Activated T-helper 1 cell treated with anti-CD3 and anti-CD28 coated beads, Interleukin-2, amount 50 U/mL, for 16 hours (primary cell): ENCODE measurements around the gene ELMO1.
A peak's percentile ranks its signal among the peaks of the same experiment; 100 is the strongest.

Source experiments
- DNase-seq, 2 donors: peaks; one replicate each; pipeline ENCODE4 v3.0.0-alpha.2; 2020; ENCODE audit warnings: low read depth in 1 of 2, low spot score in 1 of 2

ELMO1 gene

GRCh38 chr7:37231613-37232012, 217.1 kb downstream of the ELMO1 start:
- DNase-seq, result no peak

DNA sequence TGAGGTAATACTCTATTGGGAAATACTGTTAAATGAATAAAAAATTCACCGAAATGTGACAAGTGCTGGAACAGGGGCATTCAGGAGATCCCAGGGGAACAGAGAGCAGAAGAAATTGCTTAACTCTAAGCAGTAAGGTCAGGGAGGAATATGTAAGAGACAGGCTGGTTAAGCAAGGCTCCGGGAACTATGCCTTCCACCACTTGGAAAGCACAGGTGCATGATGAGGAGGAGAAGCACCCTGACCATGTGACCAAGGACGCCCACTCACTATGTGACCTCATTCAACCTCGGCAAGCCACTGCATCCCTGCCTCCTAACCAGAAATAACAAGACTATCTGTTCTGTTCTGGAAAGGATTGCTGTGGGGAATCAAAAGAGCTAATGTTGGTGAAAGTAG, 218.4 kb downstream of the ELMO1 start:
- DNase-seq, result no peak

GRCh38 chr7:37229381-37229780, 219.3 kb downstream of the ELMO1 start:
- DNase-seq, result no peak

- DNase-seq, result no peak
These were observed 223.2 kb downstream of the ELMO1 start for GRCh38 chr7:37225285-37225969.

- DNase-seq, result no peak
These were observed 223.9 kb downstream of the ELMO1 start for GRCh38 chr7:37224746-37225145.

DNA sequence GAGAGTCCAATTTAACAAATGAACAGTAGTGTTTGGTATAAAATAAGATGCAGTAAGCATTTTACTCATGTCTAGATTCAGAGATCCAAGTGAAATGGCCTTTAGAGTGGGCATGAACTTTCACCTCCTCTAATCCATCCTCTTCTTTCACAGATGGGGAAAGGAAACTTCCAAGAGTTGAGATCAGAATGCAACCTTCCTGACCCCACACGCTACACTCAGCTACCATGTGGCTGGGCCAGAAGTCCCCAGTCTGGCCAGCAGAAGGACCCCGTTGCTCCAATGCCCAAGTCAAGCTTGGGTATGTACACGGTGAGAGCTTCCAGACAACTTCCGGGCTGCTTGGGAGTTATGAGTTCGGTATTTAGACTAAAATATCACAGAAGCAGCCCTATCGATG, 228.0 kb downstream of the ELMO1 start:
- DNase-seq, result no peak

DNA sequence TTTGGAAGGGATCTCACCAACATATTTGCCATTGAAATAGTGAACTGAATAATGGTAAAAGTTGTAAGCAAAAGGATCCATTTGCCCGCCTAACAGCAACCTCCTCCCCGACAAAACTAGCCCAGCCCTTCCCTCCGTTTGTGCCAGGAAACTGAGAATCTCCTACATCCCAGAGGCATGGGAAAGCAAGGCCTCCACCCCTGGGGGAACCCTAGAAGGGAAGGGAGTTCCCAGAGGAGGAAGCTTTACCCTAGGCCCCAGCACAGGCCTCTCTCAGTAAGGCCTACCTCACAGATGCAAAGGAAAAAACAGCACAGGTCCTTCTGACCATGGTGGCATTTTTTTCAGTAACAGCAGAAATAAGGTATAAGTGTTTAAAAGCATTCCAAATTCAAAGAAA, 229.7 kb downstream of the ELMO1 start:
- no peak for DNase-seq

- no peak for DNase-seq
These were observed 231.7 kb downstream of the ELMO1 start for GRCh38 chr7:37216923-37217322.

GRCh38 chr7:37216156-37216852, 232.4 kb downstream of the ELMO1 start:
- DNase-seq, result no peak

- no peak for DNase-seq
These were observed 233.3 kb downstream of the ELMO1 start for GRCh38 chr7:37215290-37215923.

DNA sequence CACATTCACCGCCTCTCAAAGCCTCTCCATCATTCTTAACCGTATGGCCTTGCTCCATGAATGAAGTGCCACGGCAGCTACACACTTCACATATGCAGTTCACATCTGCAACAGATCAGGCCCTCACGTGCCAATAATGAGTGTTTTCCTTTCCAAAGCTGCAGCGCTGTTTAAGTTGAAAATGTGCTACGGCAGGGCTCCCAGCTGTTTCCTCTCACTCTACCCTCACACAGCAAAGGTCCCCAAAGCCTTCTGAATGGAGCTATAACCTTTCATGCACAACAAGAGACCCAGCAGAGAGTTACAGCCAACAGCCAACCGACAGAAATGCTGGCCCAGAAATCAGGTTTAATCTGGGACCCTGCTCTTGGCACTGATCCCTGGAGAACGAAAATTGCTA, 236.1 kb downstream of the ELMO1 start:
- no peak for DNase-seq

DNA sequence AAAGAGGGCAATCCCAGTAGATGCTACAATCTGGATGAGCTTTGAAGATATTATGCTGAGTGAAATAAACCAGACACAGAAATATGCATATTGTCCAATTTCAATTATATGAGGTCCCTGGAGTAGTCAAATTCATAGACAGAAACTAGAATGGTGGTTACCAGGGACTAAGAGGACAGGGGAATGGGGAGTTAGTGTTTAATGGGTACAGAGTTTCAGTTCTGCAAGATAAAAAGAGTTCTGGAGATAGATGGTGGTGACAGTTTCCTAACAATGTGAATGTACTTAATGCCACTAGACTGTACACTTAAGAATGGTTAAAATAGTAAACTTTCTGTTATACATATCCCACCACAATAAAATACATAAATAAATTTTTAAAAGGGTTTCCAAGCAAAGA, 236.6 kb downstream of the ELMO1 start:
- DNase-seq, result no peak

- no peak for DNase-seq
These were observed 237.4 kb downstream of the ELMO1 start for GRCh38 chr7:37211097-37211880.

- DNase-seq, result no peak
These were observed 239.5 kb downstream of the ELMO1 start for GRCh38 chr7:37209195-37209594.

- DNase-seq, result no peak
These were observed 240.1 kb downstream of the ELMO1 start for GRCh38 chr7:37208528-37208927.

GRCh38 chr7:37206192-37206591, 242.5 kb downstream of the ELMO1 start:
- no peak for DNase-seq

GRCh38 chr7:37205451-37205850, 243.2 kb downstream of the ELMO1 start:
- no peak for DNase-seq

- DNase-seq, result no peak
These were observed 246.8 kb downstream of the ELMO1 start for GRCh38 chr7:37201876-37202198.

DNA sequence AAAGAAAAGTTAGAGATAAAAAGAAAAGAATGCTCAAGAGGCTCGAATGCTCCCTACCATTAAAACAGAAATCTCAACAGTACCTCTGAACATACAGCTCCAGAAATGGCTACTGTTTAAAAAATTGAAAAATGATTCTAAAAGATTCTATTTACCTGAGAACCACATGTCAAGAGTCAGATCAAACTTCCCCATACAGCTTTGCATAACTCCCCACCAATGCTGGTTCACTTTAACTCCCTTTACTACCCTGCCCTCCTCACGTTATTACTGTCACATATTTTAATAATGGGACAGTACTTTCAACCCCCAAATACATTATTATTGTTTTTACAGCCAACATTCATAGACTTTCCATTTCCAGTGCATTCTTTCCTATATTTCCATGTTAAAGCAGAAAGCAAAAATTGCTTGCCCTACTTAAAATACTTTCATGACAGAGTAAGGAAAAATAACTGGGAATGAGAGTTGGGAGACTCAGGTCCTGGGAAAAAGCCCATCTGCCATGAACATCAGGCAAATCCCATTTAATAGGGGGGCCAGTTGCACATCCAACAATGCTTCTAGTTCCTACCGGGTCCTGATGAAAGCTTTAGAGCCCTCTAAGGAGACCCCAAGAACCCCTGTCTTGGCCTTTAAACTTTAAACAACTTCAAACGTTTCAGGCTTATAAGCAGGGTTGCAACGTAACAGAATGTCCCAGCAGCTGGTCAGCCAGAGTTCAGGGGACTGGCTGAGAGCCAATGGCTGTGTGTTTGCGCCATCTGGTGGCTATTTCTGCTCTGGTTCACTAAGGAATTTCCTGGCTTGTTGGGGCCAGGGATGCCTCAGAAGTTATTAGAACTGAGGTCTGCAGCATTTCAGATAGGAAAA, 247.4 kb downstream of the ELMO1 start:
- peak in 1 of 2 donors; percentile 9 for DNase-seq

GRCh38 chr7:37198906-37199485, 249.7 kb downstream of the ELMO1 start:
- peak; percentile 50 to 52 for DNase-seq
